IPS DF 4.7 (cell line): ENCODE measurements around the gene C10orf62.
"Not testable (repeated sequence)": the region's sequence is repeated elsewhere in the genome, so short reads cannot be mapped to it uniquely, and the experiment has no call there.

Experiments
- DNase-seq: peaks from one replicate; pipeline ENCODE4 v3.0.0-alpha.2; 2013; ENCODE audit warnings: low spot score; ENCODE audit errors: extremely low read depth

The C10orf62 gene, protein sequence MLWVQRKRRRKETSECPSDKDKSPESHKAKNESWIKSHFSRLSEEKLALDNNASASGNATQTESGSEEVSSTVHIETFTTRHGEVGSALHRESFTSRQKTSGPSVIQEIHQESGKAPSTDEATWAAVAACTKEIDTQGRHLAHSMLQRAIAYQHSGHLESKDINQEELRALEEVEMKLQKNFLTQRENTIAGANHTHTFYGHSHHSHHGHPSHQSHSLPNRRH

GRCh38 chr10:97589479-97589878, at the start of gene C10orf62:
Gene C10orf62, plus strand, starts transcription at chr10:97589721. Its CDS starts 177 bp downstream, at chr10:97589898.
- DNase-seq = no peak

GRCh38 chr10:97540669-97541500, 48.6 kb upstream of the C10orf62 start:
- no peak for DNase-seq

GRCh38 chr10:97542169-97543024, 47.1 kb upstream of the C10orf62 start:
- DNase-seq = no peak

DNA sequence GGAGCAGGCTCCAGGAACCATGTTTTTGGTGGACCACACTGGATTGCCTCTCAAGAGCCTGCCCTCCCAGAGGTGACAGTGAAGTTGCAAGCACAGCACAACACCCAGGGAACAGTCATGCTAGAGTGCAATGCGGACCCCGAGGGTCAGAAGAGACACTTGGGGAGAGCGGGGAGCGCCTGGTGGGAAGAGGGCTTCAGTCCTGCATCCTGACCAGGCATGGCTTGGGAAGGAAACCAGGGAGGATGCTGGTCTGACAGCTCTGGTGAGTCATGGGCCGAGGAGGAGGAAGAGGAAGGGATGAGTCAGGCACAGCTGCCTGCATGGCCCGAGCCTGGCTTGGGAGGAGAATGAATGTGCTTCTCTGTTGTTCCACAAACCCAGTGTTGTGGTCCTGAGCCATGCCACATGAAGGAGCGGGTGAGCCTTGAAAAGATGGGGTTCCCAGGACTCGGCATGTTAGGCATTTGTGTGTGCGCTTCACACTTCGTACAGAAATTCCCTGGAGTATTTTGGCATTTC, 46.4 kb upstream of the C10orf62 start:
- DNase-seq = no peak

DNA sequence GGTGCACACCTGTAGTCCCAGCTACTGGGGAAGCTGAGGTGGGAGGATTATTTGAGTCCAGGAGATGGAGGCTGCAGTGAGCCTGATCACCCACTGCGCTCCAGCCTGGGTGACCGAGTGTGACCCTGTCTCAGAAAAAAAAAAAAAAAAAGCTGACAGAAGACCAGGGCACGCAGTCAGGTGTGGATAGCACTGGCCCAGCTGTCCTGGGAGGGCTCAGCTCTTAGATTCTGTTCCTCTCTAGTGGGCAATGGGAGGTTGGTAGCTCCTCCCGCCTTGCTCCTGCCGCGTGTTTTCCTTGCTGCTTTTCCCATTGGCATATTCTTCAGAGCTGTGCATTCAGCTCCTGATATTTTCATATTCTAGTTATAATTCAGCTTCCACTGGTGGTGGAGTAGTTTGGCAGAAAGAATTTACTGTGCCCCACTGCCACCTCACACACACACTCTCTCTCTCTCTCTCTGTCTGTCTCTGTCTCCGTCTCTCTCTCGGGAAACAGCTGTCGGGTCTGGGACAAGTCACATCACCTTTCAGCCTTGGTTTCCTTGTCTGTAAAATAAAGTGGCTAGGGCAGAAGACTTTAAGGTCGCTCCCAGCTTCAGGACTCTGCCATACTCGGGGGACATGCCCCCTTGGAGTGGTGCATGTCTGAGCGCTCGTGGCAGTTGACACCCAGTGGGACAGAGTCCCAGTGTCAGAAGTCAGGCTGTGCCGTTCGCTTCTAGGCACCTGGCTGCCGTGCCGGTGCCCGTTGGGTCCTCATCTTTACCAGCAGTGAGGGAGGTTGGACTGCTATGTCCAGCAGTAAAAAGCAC, 42.9 kb upstream of the C10orf62 start:
- no peak for DNase-seq

- DNase-seq = no peak
Observed at GRCh38 chr10:97547271-97547600, 42.3 kb upstream of the C10orf62 start.

DNA sequence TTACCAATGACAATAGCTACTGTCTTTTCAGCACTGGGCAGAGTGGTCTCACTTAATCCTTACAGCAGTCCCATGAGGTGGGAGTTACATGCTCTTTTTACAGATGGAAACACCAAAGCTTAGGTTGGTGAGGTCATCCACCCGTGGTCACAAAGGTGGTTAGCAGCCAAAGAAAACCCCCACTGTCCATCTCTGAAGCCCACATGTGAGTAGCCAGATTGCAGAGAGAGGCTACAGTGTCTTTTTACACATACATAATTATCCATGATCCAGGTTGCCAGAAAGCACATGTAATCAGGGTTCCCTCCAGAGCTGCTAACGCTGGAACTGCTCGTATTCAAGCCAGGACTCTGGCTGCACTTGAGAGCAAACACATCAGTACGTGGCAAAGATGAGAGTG, 41.6 kb upstream of the C10orf62 start:
- no peak for DNase-seq

- DNase-seq = no peak
Observed at GRCh38 chr10:97548828-97549455, 40.6 kb upstream of the C10orf62 start.

- DNase-seq = no peak
Observed at GRCh38 chr10:97549587-97550322, 39.8 kb upstream of the C10orf62 start.

DNA sequence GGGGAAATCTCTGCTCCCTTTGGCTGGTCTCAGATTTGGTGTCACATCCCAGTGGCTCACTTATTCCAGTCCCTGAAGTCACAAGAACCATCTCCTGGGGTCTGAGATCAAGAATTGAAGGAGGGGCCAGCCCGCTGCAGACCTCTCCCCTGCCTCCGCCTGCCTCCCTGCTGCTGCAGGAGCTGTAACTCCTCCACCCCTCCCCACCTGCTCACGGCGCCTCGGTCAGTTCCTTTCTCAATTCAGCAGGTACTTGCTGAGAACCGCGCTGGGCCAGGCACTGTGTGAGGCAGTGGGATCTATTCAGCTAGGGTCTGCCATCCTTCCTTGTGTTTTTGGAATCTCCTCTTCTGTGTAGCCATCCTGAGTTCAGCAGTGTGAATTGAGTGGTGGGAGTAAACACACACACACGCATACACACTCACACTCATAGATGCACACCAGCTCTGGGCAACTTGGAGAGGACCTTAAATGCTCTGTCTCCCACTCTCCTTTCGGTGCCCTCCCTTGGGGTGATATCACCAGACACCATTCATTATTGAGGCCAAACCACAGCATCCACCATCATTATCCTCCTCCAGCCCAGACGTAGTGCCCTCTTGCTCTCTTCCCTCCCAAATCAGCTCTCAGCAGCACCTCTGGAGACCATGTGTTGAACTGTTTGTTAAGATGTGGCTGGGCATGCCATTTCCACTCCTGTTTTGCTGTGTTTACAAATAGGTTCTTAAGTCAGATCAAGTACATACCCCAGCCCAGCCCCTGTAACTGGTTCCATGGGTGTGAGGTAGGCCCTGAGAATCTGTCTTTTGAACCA, 39.0 kb upstream of the C10orf62 start:
- no peak for DNase-seq

GRCh38 chr10:97551271-97551670, 38.2 kb upstream of the C10orf62 start:
- DNase-seq = no peak

DNA sequence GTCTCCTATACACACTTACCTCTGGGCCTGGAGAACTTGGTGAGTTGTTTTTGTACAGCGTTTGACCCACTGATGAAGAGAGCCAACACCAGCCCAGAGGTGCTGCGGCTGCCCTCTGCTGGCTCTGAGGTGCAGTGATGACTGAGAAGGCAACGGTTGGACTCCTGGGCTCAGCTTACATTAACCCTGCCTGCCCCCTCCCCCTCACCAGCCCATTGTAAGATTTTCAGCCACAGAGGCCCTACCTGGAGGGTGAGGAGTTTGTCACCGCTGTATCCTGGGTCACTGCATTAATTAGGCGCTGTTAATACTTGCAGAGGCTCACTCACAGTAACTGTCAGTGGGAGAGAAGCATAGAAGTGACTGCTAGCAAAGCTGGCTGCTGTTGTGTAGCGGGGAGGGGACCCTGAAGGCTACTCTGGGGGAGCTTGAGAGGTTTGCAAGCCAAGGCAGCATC, 35.9 kb upstream of the C10orf62 start:
- DNase-seq = no peak

- DNase-seq = not testable (repeated sequence)
Observed at GRCh38 chr10:97554336-97554735, 35.2 kb upstream of the C10orf62 start.

DNA sequence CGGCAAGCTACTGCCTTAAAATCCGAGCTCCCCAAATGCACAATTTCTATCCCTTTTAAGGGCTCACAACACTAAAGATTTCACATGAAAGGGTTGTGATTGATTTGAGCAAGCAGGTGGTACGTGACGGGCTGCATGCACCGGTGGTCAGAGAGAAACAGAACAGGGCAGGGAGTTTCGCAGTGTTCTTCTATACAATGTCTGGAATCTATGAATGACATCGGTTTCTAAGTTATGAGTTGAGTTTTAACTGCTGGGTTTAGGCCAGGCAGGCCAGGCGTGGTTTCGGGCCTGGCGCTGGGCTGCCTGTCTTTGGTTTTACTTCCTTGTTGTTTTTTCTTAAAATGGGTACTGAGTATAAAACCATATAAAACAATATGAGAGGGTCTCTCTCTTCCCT, 34.0 kb upstream of the C10orf62 start:
- not testable (repeated sequence) for DNase-seq

GRCh38 chr10:97560731-97561381, 28.7 kb upstream of the C10orf62 start:
- not testable (repeated sequence) for DNase-seq

- DNase-seq = not testable (repeated sequence)
Observed at GRCh38 chr10:97561386-97562077, 28.0 kb upstream of the C10orf62 start.

DNA sequence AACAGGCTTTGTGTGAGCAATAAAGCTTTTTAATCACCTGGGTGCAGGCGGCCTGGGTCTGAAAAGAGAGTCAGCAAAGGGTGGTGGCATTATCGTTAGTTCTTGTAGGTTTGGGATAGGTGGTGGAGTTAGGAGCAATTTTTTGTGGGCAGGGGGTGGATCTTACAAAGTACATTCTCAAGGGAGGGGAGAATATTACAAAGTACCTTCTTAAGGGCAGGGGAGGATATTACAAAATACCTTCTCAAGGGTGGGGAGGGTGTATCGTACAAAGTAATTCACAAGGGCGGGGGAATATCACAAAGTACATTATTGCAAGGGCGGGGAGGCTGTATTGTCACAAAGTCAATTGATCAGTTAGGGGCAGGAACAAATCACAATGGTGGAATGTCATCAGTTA, 27.2 kb upstream of the C10orf62 start:
- DNase-seq = not testable (repeated sequence)

GRCh38 chr10:97563337-97563736, 26.2 kb upstream of the C10orf62 start:
- DNase-seq = no peak
